Stimulated activated CD4-positive, alpha-beta T cell treated with anti-CD3 and anti-CD28 coated beads, Interleukin-12 subunit alpha, Interleukin-12 subunit beta, amount 100 ng/mL, for 48 hours (primary cell): Measurements from ENCODE around the gene TGM2.

Experiments
- DNase-seq, 3 donors: peaks; one replicate each; pipeline ENCODE4 v3.0.0-alpha.2; 2020; ENCODE audit warnings: low read depth in 2 of 3, low spot score in 1 of 3

Gene TGM2

GRCh38 chr20:38178065-38178491 lies 13.0 kb upstream of the TGM2 start:
- DNase-seq, result no peak

- DNase-seq, result no peak
Measured at GRCh38 chr20:38177201-38177600, 12.1 kb upstream of the TGM2 start.

- no peak for DNase-seq
Measured at GRCh38 chr20:38175304-38176180, 10.5 kb upstream of the TGM2 start.

GRCh38 chr20:38173237-38174156 lies 8.4 kb upstream of the TGM2 start:
- no peak for DNase-seq

- DNase-seq, result no peak
Measured at GRCh38 chr20:38172408-38172807, 7.3 kb upstream of the TGM2 start.

- no peak for DNase-seq
Measured at GRCh38 chr20:38171675-38172043, 6.6 kb upstream of the TGM2 start.

- no peak for DNase-seq
Measured at GRCh38 chr20:38170826-38171674, 6.0 kb upstream of the TGM2 start.

- DNase-seq, result no peak
Measured at GRCh38 chr20:38170219-38170825, 5.3 kb upstream of the TGM2 start.

- DNase-seq, result no peak
Measured at GRCh38 chr20:38169636-38170193, 4.6 kb upstream of the TGM2 start.

- DNase-seq, result no peak
Measured at GRCh38 chr20:38168791-38169589, 3.9 kb upstream of the TGM2 start.

- DNase-seq, result no peak
Measured at GRCh38 chr20:38167851-38168760, 3.0 kb upstream of the TGM2 start.

GRCh38 chr20:38167328-38167850 lies 2.3 kb upstream of the TGM2 start:
- DNase-seq, result no peak

GRCh38 chr20:38166703-38167233 lies 1.7 kb upstream of the TGM2 start:
- no peak for DNase-seq

- no peak for DNase-seq
Measured at GRCh38 chr20:38165966-38166702, 1.1 kb upstream of the TGM2 start.

- no peak for DNase-seq
Measured at GRCh38 chr20:38164624-38165088, 414 bp downstream of the TGM2 start.

GRCh38 chr20:38164069-38164468 lies 1.0 kb downstream of the TGM2 start:
- DNase-seq, result no peak
